ENCODE measurements around the gene DYRK1A. TPM values are rescaled to one million over a fixed set of nuclear protein-coding genes. Genes with fewer than 3 reads are reported as not detected.

DYRK1A gene
- total RNA-seq, 1 donor from 2014 or later: 108 TPM

DNA sequence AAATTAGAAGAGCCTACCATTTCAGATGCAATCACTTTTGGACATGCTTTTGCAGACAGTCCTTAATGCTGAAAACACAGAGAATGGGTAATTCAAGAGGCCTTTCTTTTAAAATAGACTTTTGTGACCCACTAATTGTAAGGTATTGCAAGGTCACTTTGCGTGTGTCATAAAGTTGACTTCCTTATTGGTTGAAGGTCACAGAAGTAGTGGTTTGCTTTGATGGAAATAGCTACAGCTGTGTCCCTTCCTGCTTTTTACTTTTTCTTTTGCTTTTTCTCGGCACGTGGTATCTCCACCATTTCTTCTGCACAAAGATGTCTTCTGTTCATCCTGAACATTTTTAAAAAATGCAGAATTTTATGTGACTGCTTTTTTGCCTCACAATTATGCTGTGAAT is 146.8 kb downstream of the DYRK1A start:
- Histone ChIP-seq H3K4me1 (no peaks in the 10 kb centered on the region), H3K36me3 (peaks cover 12% of the 10 kb centered on the region), H3K27me3 (no peaks in the 10 kb centered on the region), H3F3A (ENCODE audit: low read depth) (peaks cover 16% of the 10 kb centered on the region), H3K79me2 (ENCODE audit: low read depth) (peaks cover 18% of the 10 kb centered on the region), H3K4me2 (no peak overlapping the region), H3K9me3 (ENCODE audit: low read depth) (no peaks in the 10 kb centered on the region), H4K20me1 (ENCODE audit: low read depth) (peaks cover 9% of the 10 kb centered on the region), H3K9ac (no peak overlapping the region), H2AFZ (replicated peaks) (no peak overlapping the region), H3K4me3 (no peak overlapping the region), H3K27ac (no peak overlapping the region)
- Mint-ChIP-seq H3K27me3 (ENCODE audit: insufficient read depth, low read depth) (no peaks in the 10 kb centered on the region), H3K27ac (no peak overlapping the region), H3K9me3 (no peaks in the 10 kb centered on the region), H3K4me3 (no peak overlapping the region), H3K36me3 (peaks cover 68% of the 10 kb centered on the region), H3K4me1 (no peaks in the 10 kb centered on the region)
- TF ChIP-seq, protein P1, sequence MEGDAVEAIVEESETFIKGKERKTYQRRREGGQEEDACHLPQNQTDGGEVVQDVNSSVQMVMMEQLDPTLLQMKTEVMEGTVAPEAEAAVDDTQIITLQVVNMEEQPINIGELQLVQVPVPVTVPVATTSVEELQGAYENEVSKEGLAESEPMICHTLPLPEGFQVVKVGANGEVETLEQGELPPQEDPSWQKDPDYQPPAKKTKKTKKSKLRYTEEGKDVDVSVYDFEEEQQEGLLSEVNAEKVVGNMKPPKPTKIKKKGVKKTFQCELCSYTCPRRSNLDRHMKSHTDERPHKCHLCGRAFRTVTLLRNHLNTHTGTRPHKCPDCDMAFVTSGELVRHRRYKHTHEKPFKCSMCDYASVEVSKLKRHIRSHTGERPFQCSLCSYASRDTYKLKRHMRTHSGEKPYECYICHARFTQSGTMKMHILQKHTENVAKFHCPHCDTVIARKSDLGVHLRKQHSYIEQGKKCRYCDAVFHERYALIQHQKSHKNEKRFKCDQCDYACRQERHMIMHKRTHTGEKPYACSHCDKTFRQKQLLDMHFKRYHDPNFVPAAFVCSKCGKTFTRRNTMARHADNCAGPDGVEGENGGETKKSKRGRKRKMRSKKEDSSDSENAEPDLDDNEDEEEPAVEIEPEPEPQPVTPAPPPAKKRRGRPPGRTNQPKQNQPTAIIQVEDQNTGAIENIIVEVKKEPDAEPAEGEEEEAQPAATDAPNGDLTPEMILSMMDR (IDR thresholded peaks at IDR 0.05): no peak
- no peak for TF ChIP-seq EZH2phosphoT487 (IDR thresholded peaks at IDR 0.05)
- TF ChIP-seq EZH2 (IDR thresholded peaks at IDR 0.05): no peak
- DNase-seq (ENCODE audit: low spot score): no peak

DNA sequence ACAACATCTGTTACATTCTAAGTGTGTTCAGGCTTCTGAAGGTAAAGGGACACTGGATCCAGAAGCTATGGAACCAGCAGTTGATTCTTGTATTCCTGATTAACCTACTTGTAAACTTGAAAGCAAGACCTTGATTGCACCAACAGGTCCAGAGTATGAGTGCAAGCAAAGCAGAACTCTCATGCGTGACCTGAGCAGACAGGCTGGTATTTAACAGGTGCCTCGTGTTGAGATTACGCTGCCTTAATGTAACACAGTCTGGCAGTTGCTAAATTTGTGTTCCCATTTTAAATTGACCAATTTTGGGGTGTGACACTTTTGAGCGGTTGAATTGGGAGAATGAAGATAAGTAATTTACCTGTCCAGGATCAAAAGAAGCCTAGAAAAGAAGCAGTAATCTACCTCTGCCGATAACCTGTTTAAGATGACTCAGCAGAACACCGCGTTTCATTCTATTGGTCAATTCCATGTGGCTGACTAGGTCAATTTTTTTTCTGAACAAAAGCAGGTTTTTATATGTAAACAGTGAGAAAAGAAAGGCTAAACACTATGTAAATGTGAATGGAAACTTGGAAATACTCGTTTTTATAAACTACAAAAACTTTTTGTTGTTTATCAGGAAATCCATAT is 147.6 kb downstream of the DYRK1A start:
- H4K20me1 ChIP-seq (ENCODE audit: low read depth): peaks cover 9% of the 10 kb centered on the region
- H3K79me2 ChIP-seq (ENCODE audit: low read depth): peaks cover 18% of the 10 kb centered on the region
- no peak overlapping the region for H3K4me3 Mint-ChIP-seq
- peaks cover 7% of the 10 kb centered on the region for H3K36me3 ChIP-seq
- H3K27me3 Mint-ChIP-seq (ENCODE audit: insufficient read depth, low read depth): no peaks in the 10 kb centered on the region
- H3K27me3 ChIP-seq: no peaks in the 10 kb centered on the region
- H3K9me3 Mint-ChIP-seq: no peaks in the 10 kb centered on the region
- H3K9me3 ChIP-seq (ENCODE audit: low read depth): no peaks in the 10 kb centered on the region
- H3K4me1 ChIP-seq: no peaks in the 10 kb centered on the region
- no peak overlapping the region for H3K27ac ChIP-seq
- no peak overlapping the region for H3K27ac Mint-ChIP-seq
- TF ChIP-seq, protein P1 (IDR thresholded peaks at IDR 0.05): no peak
- TF ChIP-seq EZH2phosphoT487 (IDR thresholded peaks at IDR 0.05): no peak
- no peak for TF ChIP-seq EZH2 (IDR thresholded peaks at IDR 0.05)
- H3K36me3 Mint-ChIP-seq: peaks cover 67% of the 10 kb centered on the region
- no peak overlapping the region for H3K9ac ChIP-seq
- no peak for DNase-seq (ENCODE audit: low spot score)
- H3K4me1 Mint-ChIP-seq: no peaks in the 10 kb centered on the region
- no peak overlapping the region for H3K4me3 ChIP-seq
- no peak overlapping the region for H3K4me2 ChIP-seq
- H3F3A ChIP-seq (ENCODE audit: low read depth): peaks cover 20% of the 10 kb centered on the region
- H2AFZ ChIP-seq (replicated peaks): no peak overlapping the region

DNA sequence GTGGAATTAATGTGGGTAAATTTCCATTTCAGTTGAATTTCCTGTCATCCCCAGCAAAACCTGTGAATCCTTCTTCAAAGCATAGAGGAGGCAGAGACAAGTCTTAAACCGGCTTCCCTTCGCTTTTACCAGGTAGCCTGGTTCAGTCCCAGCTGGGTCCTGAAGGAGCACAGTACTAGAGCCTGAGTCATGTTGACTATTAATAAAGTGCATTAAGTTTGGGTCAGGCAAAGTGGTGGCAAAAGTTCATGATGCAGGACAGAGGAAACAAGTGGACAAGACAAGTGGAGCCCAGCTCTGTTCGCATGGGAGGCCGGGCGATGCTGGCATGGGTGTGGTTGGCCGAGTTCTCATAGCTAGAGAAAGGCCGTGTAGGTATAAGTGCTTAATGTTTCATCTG is 150.4 kb downstream of the DYRK1A start:
- H3K9me3 Mint-ChIP-seq: no peaks in the 10 kb centered on the region
- H3K4me1 Mint-ChIP-seq: peaks cover 3% of the 10 kb centered on the region
- H3K4me3 ChIP-seq: no peak overlapping the region
- peaks cover 9% of the 10 kb centered on the region for H4K20me1 ChIP-seq (ENCODE audit: low read depth)
- DNase-seq (ENCODE audit: low spot score): no peak
- H3K27me3 ChIP-seq: no peaks in the 10 kb centered on the region
- peaks cover 24% of the 10 kb centered on the region for H3F3A ChIP-seq (ENCODE audit: low read depth)
- TF ChIP-seq EZH2 (IDR thresholded peaks at IDR 0.05) (no peak), EZH2phosphoT487 (IDR thresholded peaks at IDR 0.05) (no peak)
- TF ChIP-seq, protein P1 (IDR thresholded peaks at IDR 0.05): no peak
- peaks cover 7% of the 10 kb centered on the region for H3K36me3 ChIP-seq
- no peaks in the 10 kb centered on the region for H3K27me3 Mint-ChIP-seq (ENCODE audit: insufficient read depth, low read depth)
- H3K9ac ChIP-seq: no peak overlapping the region
- H3K9me3 ChIP-seq (ENCODE audit: low read depth): no peaks in the 10 kb centered on the region
- H3K79me2 ChIP-seq (ENCODE audit: low read depth): peaks cover 12% of the 10 kb centered on the region
- H3K27ac Mint-ChIP-seq: no peak overlapping the region
- H2AFZ ChIP-seq (replicated peaks): no peak overlapping the region
- peaks cover 43% of the 10 kb centered on the region for H3K36me3 Mint-ChIP-seq
- H3K4me1 ChIP-seq: peaks cover 7% of the 10 kb centered on the region
- H3K4me3 Mint-ChIP-seq: no peak overlapping the region
- no peak overlapping the region for H3K4me2 ChIP-seq
- H3K27ac ChIP-seq: no peak overlapping the region

Measured in neural progenitor cell (in vitro differentiated cells).